GM19023 (cell line): ENCODE results near the gene INAFM1.
A peak's percentile ranks its signal among the peaks of the same experiment; 100 is the strongest.

ENCODE experiments used
- ATAC-seq: cut with Tn5 transposase; IDR thresholded peaks from one replicate; pipeline ENCODE4 v1.9.1; 2021; ENCODE audit warnings: mild to moderate bottlenecking, moderate library complexity; ENCODE audit not compliant: unreplicated experiment

The INAFM1 gene

GRCh38 chr19:47274071-47274890 is at the start of gene INAFM1:
TSS of gene INAFM1 (plus strand) at chr19:47274885. CDS start at chr19:47274920, 35 bp downstream.
- ATAC-seq = peak; percentile 67

DNA sequence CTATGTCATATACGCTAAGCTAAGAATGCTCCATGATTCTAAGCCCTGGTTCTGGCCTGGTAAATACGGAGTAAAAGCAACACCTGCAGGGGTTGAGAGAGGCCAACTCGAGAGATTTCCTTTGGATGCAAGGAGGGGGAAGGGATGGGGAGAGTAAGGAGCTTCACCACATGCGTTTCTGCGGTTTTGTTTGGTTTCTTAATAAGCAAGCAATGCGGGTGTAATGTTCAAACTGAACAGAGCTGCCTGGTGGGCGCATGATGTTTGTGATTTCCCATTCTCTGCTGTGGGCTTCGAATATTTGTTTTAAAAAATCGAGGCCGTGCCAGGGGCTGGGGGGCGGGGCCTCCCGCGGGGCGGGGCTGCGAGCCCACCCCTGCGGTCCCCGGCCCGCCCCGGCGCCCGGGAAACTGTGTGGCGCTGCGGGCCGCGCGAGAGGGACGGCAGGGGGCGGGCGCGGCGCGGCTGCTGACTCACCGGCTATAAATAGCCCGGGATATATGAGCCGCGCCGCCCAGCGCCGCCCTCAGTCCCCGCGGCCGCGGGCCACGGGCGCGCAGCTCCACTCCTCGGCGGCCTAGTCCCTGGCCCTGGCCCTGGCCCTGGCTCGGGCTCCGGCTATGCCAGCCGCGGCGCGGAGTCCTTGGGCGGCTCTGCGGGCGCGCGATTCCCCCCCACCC is 48.8 kb upstream of the INAFM1 start:
- peak; percentile 31 for ATAC-seq

DNA sequence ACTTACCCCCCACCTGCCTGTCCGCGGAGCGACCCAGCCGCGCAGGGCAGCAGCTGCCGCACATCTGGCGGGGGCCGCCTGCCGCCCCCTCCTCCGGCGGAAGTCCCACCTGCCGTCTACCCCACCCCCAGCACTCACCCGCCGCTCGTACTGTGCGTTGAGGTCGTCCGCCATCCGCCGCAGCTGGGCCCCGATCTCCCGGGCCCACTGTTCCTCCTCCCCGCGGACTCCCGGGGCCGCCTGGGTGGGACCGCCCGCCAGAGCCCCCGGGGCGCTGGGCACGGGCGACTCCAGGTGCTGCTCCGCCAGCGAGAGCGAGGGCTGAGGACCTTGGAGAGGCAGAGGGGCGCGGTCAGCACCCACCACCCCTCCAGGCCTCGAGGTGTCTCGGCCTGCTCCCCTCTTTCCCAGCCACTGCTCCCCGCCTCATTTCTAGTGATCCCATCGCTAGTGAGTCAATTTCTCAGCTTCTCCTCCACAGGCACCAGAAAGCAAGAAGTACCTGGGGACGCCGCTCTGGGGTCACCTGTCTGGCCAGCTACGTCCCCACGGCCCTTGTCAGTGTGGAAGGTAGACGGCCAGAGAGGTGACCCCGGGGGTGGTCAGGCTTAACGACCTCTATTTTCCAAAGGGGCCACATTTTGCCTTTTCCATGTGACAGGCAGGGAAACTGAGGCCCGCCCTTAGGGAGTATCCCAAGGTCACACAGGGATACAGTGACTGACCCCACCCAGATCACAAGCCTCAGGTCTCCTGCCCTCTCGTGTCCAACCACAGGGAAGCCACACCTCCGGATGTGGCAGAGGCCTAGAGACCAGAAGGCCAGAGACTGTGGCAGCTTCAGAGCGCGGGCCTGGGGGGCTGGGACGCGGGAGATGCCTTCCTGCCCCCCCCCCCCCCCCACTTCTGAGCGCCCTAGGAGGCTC is 48.0 kb upstream of the INAFM1 start:
- ATAC-seq = peak; percentile 15

DNA sequence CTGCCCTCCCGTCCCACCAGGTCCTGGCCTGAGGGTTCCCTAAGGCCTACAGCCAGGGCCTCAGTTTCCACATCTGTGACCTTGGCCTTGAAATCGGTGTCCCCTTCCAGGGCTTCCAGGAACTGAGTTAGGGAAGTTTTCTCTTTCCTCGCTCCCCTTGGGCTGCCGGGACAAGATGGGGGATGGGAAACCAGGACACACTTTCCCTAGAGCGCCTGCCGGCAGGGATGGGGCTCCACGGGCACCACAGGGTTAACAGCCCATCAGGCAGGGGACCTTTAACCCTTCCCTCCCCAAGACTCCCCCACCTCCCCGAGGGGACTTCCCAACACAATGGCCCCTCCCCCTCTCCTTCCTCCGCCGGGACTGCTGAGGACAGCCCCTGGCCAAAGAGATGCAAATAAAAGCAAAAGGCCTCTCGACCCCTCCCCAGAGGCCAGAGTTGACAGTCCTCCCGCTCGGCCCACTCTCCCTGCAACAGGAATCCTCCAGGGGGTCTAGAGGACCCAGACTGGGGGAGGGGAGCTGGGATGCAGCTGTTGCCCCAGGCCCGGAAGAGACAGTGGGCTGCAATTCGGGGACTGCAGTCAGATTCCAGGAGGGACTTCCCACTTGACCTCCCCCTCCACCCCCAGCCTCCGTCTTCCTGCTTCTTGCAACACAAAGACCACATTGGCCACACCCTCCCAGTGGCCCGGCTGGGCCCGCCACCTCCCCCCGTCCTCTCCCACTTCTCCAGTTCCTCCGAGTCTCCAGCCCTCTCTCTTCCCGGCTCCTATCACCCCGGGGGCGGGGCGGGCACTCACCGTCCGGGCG is 47.1 kb upstream of the INAFM1 start:
- no peak for ATAC-seq

GRCh38 chr19:47228168-47228936 is 46.3 kb upstream of the INAFM1 start:
- ATAC-seq = no peak

DNA sequence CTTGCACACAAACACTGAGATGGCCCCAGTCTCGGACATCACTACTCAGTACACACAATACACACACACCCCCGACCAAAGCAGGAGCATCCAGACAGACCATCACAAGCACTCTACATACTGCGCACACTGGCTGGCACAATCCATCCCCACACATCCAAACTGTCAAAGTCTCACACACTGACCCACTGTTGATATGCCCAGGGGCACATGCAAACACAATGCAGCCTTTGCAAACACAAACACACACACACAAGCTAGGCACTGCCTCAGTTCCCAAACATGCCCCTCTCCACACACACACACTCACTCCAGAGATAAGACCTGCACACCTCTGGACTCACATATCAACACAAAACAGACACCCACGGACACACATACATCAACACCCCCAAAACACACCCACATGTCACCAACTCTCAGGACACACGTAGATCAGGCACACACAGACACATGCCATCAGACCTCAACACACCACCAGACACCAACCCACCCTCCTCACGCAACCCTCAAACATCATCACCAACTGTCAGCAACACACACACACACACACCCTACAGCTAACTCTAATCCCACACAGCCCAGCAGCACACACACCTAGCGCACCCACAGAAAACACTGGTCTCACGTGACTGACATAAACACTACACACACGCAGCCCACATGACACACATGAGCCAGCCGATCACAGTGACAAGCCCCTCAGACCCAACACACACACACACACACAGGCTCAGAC is 45.6 kb upstream of the INAFM1 start:
- ATAC-seq = no peak

GRCh38 chr19:47229676-47230053 is 45.0 kb upstream of the INAFM1 start:
- ATAC-seq = no peak

- peak; percentile 22 for ATAC-seq
These were observed 44.4 kb upstream of the INAFM1 start for GRCh38 chr19:47230054-47230920.

GRCh38 chr19:47230921-47231214 is 43.8 kb upstream of the INAFM1 start, which contains the start of gene BBC3:
TSS of gene BBC3 (minus strand) at chr19:47231199. CDS start at chr19:47228431, 2,768 bp downstream.
- ATAC-seq = peak; percentile 0

- ATAC-seq = peak; percentile 30
These were observed 43.2 kb upstream of the INAFM1 start for GRCh38 chr19:47231215-47232054.

DNA sequence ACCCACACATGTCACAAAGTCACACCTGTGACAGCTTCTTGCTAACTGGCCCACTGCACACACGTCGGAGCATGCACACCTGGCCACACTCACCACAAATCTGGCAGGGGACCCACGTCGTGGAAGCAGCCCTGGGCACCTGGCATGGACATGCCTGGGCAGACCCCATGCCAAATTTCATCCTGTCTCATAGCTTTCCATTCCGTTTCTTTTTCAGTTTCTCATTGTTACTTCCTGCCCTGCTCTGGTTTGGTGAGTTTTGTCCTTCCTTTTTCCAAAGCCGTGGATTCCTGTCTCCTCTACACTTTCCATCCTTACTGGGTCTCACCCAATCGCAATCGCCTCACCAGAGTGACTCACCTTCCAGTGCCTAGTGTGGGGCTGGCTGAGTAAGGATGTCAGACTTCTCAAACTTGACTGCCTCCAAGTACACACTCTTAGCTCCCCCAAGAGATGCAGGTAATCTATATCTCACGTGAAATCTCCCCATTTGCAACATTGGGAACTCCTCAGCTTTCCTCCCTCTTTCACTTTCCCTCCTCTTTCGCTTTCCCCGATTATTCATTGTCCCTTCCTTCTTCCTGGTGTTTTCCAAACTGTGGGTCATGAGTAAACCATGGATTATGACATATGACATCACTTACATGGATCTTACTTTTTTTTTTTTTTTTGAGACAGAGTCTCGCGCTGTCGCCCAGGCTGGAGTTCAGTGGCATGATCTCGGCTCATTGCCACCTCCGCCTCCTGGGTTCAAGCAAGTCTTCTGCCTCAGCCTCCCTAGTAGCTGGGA is 42.1 kb upstream of the INAFM1 start:
- ATAC-seq = no peak

GRCh38 chr19:47236072-47236675 is 38.5 kb upstream of the INAFM1 start:
- ATAC-seq = no peak

DNA sequence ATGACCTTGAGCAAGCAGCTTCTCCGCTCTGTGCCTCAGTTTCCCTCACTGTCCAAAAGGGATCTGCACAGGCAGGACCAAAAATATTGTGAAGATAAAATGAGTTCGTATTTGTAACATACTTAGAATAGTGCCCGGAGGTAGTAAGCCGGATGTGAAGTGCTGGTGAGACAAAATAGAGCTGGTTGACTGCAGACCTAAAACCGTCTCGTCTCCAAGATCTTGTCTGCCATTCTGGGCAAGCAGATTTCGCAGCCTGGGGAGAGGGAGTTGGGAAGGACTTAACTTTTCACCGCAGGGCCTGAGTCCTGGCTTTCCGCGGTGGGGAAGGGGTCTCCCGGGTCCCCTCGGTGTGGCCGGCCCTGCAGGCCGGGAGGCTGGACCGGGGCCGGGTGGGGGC is 35.5 kb upstream of the INAFM1 start:
- ATAC-seq = no peak

GRCh38 chr19:47239610-47240296 is 34.9 kb upstream of the INAFM1 start:
- no peak for ATAC-seq

DNA sequence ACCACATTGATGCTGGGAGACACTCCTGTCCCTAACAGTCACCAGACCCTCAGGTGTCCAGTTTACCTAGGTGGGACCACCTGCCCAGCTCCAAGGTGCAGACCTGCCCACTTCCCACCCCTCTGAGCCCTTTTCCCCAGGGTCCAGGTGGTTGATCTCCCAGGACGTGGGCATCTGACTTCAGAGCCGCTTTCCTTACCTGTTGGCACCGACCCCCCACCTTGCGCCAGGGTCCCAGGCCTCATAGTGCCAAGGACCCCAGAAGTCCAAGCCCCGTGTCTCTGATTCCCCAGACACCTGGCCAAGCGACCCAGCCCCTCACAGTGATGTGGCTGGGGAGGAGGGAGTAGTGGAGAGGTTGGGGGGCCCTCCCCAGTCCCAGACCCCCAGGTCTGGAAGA is 34.1 kb upstream of the INAFM1 start:
- ATAC-seq = no peak
